Measurements from ENCODE around the gene RELB.

Gene RELB

GRCh38 chr19:45079911-45080370 lies 78.7 kb downstream of the RELB start:
- DNase-seq (ENCODE audit: low spot score) = no peak

GRCh38 chr19:45082170-45082569 lies 80.9 kb downstream of the RELB start:
- DNase-seq (ENCODE audit: low spot score) = no peak

GRCh38 chr19:45086480-45086879 lies 85.2 kb downstream of the RELB start:
- no peak for DNase-seq (ENCODE audit: low spot score)

- no peak for DNase-seq (ENCODE audit: low spot score)
These were observed 86.3 kb downstream of the RELB start for GRCh38 chr19:45087531-45087930.

Measured in cerebellar cortex (tissue), 1 donor.